C4-2B (cell line): ENCODE results near the gene SMIM5.

ENCODE experiments used
- ZFX ChIP-seq: fragments of 450-650 bp; IDR thresholded peaks from 2 replicates; pipeline ENCODE4 v1.6.1; 2017
- TF ChIP-seq, protein P1 (sequence below): fragments of 450-650 bp; conservative IDR thresholded peaks from 2 replicates; pipeline ENCODE4 v1.5.1; 2017; ENCODE audit warnings: mild to moderate bottlenecking

GRCh38 chr17:75633486-75634375, 497 bp downstream of the SMIM5 start:
- TF ChIP-seq, protein P1, sequence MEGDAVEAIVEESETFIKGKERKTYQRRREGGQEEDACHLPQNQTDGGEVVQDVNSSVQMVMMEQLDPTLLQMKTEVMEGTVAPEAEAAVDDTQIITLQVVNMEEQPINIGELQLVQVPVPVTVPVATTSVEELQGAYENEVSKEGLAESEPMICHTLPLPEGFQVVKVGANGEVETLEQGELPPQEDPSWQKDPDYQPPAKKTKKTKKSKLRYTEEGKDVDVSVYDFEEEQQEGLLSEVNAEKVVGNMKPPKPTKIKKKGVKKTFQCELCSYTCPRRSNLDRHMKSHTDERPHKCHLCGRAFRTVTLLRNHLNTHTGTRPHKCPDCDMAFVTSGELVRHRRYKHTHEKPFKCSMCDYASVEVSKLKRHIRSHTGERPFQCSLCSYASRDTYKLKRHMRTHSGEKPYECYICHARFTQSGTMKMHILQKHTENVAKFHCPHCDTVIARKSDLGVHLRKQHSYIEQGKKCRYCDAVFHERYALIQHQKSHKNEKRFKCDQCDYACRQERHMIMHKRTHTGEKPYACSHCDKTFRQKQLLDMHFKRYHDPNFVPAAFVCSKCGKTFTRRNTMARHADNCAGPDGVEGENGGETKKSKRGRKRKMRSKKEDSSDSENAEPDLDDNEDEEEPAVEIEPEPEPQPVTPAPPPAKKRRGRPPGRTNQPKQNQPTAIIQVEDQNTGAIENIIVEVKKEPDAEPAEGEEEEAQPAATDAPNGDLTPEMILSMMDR: peak; percentile 34
- no peak for TF ChIP-seq ZFX
